ENCODE measurements around the gene PRDM16. TPM values are rescaled to one million over a fixed set of nuclear protein-coding genes. Genes with fewer than 3 reads are reported as not detected.

Gene PRDM16
- total and polyA plus RNA-seq, 2 of the 13 experiments (the other 11 are each of a cell fraction or from before 2014, with no cell fraction given), result 0.15 to 0.81 TPM

GRCh38 chr1:3067301-3067670 lies 1.7 kb upstream of the PRDM16 start (continued):
- TF ChIP-seq MTA3 (CRISPR knock-in tag; IDR thresholded peaks at IDR 0.05) (no peak), ZNF33B (CRISPR knock-in tag; IDR thresholded peaks at IDR 0.05) (no peak)
- TF ChIP-seq, protein P1, sequence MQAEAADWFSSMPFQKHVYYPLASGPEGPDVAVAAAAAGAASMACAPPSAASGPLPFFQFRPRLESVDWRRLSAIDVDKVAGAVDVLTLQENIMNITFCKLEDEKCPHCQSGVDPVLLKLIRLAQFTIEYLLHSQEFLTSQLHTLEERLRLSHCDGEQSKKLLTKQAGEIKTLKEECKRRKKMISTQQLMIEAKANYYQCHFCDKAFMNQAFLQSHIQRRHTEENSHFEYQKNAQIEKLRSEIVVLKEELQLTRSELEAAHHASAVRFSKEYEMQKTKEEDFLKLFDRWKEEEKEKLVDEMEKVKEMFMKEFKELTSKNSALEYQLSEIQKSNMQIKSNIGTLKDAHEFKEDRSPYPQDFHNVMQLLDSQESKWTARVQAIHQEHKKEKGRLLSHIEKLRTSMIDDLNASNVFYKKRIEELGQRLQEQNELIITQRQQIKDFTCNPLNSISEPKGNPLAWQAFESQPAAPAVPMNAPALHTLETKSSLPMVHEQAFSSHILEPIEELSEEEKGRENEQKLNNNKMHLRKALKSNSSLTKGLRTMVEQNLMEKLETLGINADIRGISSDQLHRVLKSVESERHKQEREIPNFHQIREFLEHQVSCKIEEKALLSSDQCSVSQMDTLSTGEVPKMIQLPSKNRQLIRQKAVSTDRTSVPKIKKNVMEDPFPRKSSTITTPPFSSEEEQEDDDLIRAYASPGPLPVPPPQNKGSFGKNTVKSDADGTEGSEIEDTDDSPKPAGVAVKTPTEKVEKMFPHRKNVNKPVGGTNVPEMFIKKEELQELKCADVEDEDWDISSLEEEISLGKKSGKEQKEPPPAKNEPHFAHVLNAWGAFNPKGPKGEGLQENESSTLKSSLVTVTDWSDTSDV (CRISPR knock-in tag; IDR thresholded peaks at IDR 0.05), result no peak

GRCh38 chr1:3067671-3068563 lies 1.1 kb upstream of the PRDM16 start:
- no peak overlapping the region for H3K4me3 ChIP-seq (replicated peaks in 1 of 3; ENCODE audit: insufficient read depth in 1 of 3, low read depth in 2 of 3, low read length in 3 of 3)
- H4K20me1 ChIP-seq (ENCODE audit: insufficient read depth, low read length), result no peaks in the 10 kb centered on the region
- FAIRE-seq (no peak), ATAC-seq (no peak), DNase-seq (ENCODE audit: low spot score) (no peak)
- peaks cover 4 to 35% of the 10 kb centered on the region in 2 experiments for H3K27me3 ChIP-seq (ENCODE audit: control insufficient read depth in 1 of 2, insufficient read depth in 2 of 2, low read length in 2 of 2)
- no peak overlapping the region for H3K9ac ChIP-seq (ENCODE audit: insufficient read depth, low read depth, low read length)
- H3K4me2 ChIP-seq (ENCODE audit: low read depth, low read length), result no peak overlapping the region
- in situ Hi-C loops (cut with HindIII; ENCODE audit: extremely low pct_ligation_motif_present, low pct_unique_long_range_greater_than_20kb), result loop anchor here (5.0 to 25.0 kb wide), 2 partner anchors 219 to 354 kb away; no protein-coding TSS in a partner anchor
- no peak overlapping the region for H3K27ac ChIP-seq (ENCODE audit: extremely low read length, insufficient read depth, low read length)
- peaks cover 35% of the 10 kb centered on the region for H3K4me1 ChIP-seq (ENCODE audit: insufficient read depth, low read length)
- POLR2A ChIA-PET, result interaction anchor here (0.9 to 1.6 kb wide), 2 partner anchors 253 to 273 kb away, joined by 3 read pairs; no protein-coding TSS in a partner anchor
- peaks cover 2% of the 10 kb centered on the region for H3K79me2 ChIP-seq (ENCODE audit: insufficient read depth, low read length)
- intact Hi-C loops (cut with micrococcal nuclease; ENCODE audit: unreplicated experiment), result loop anchor here (5.0 kb wide), 1 partner anchor 344 kb away; no protein-coding TSS in a partner anchor
- BruUV-seq (replicated peaks), result no TSS peak
- H2AFZ ChIP-seq (ENCODE audit: low read length), result no peak overlapping the region
- CTCF ChIA-PET (ENCODE audit: low intra/inter-chr PET ratio, low total read pairs), result interaction anchor here (1.5 kb wide), 1 partner anchor 356 kb away, joined by 3 read pairs; no protein-coding TSS in a partner anchor
- H3K36me3 ChIP-seq (replicated peaks in 1 of 2; ENCODE audit: control insufficient read depth in 1 of 2, insufficient read depth in 2 of 2, low read length in 2 of 2), result no peaks in the 10 kb centered on the region
- TF ChIP-seq ZNF678 (CRISPR knock-in tag; IDR thresholded peaks at IDR 0.05) (no peak), ZNF543 (CRISPR knock-in tag; IDR thresholded peaks at IDR 0.05) (no peak), ZNF451 (CRISPR knock-in tag; IDR thresholded peaks at IDR 0.05) (no peak), ZNF891 (CRISPR knock-in tag; IDR thresholded peaks at IDR 0.05) (no peak), ZBTB33 (CRISPR knock-in tag; IDR thresholded peaks at IDR 0.05) (0 out of 2 replicates have a peak, but pooled peaks have one; percentile 22), ZNF441 (CRISPR knock-in tag; IDR thresholded peaks at IDR 0.05; ENCODE audit: borderline replicate concordance) (no peak), ZNF747 (CRISPR knock-in tag; IDR thresholded peaks at IDR 0.05; ENCODE audit: borderline replicate concordance) (no peak), ZBTB38 (CRISPR knock-in tag; IDR thresholded peaks at IDR 0.05) (0 out of 2 replicates have a peak, but pooled peaks have one; percentile 47)
- WGBS (ENCODE audit: low lambda C conversion rate), result 95% methylated on average over 80 of the region's 97 CpGs
- H3K9me3 ChIP-seq (ENCODE audit: low read length), result no peaks in the 10 kb centered on the region
